HEK293 (cell line): ENCODE measurements around the gene GHSR.

Experiments
- CTCF ChIA-PET: fragments of 350-600 bp; formaldehyde crosslinking; extraction: SDS; loops from one replicate; lab custom pipeline; 2021; ENCODE audit warnings: antibody characterized with exemption; lab: Yijun Ruan, JAX
- POLR2A ChIA-PET: fragments of 300-600 bp; formaldehyde crosslinking; extraction: SDS; loops from one replicate; lab custom pipeline; 2020; ENCODE audit warnings: antibody characterized with exemption, inconsistent platforms; lab: Yijun Ruan, JAX
- H3K27ac ChIP-seq: fragments of 200-500 bp; sonication (Bioruptor generic); 2 replicates; pipeline ENCODE4 v1.5.1; 2014; ENCODE audit warnings: low read depth, low read length, control low read depth, inconsistent platforms; ENCODE audit errors: extremely low read depth
- H3K36me3 ChIP-seq, 2 experiments: fragments of 200-500 bp in 1 of 2; sonication (Bioruptor generic) in 1 of 2; 1 replicate in 1 of 2; 2 replicates in 1 of 2; pipeline ENCODE4 v1.5.1; 2014 to 2017; ENCODE audit warnings: inconsistent platforms in 2 of 2, low read length in 2 of 2; ENCODE audit not compliant: control insufficient read depth in 2 of 2, insufficient read depth in 1 of 2
- H3K4me1 ChIP-seq: fragments of 200-500 bp; sonication (Bioruptor generic); 2 replicates; pipeline ENCODE4 v1.5.1; 2014; ENCODE audit warnings: mild to moderate bottlenecking, low read length, inconsistent platforms; ENCODE audit not compliant: control insufficient read depth, insufficient read depth
- H3K4me3 ChIP-seq: 2 replicates; pipeline ENCODE4 v1.5.1; 2011; ENCODE audit warnings: low read depth, mild to moderate bottlenecking, control low read depth, low read length, moderate library complexity
- H3K9me3 ChIP-seq: fragments of 200-500 bp; sonication (Bioruptor generic); 2 replicates; pipeline ENCODE4 v1.5.1; 2014; ENCODE audit warnings: low read depth, low read length, inconsistent platforms; ENCODE audit not compliant: control insufficient read depth, insufficient read depth
- KLF7 ChIP-seq: fragments of 450-650 bp; formaldehyde crosslinking; IDR thresholded peaks from 2 replicates; pipeline ENCODE4 v1.5.1; 2016; ENCODE audit warnings: missing biosample characterization, missing genetic modification characterization, borderline replicate concordance
- MEIS1 ChIP-seq: sonication (generic); formaldehyde crosslinking; IDR thresholded peaks from 2 replicates; pipeline ENCODE4 v1.8.1; 2022; ENCODE audit warnings: missing genetic modification reagents, mild to moderate bottlenecking, borderline replicate concordance
- OSR2 ChIP-seq: fragments of 450-650 bp; formaldehyde crosslinking; IDR thresholded peaks from 2 replicates; pipeline ENCODE4 v1.5.1; 2016; ENCODE audit warnings: missing biosample characterization, missing genetic modification characterization
- SP7 ChIP-seq: fragments of 450-650 bp; formaldehyde crosslinking; IDR thresholded peaks from 2 replicates; pipeline ENCODE4 v1.5.1; 2016; ENCODE audit warnings: missing biosample characterization, missing genetic modification characterization
- ZBTB21 ChIP-seq: fragments of 450-650 bp; formaldehyde crosslinking; IDR thresholded peaks from 2 replicates; pipeline ENCODE4 v1.5.1; 2017; ENCODE audit warnings: missing biosample characterization, missing genetic modification characterization
- ZBTB48 ChIP-seq: fragments of 450-650 bp; formaldehyde crosslinking; IDR thresholded peaks from 2 replicates; pipeline ENCODE4 v1.5.1; 2016; ENCODE audit warnings: missing biosample characterization, missing genetic modification characterization
- ZNF138 ChIP-seq: fragments of 450-650 bp; formaldehyde crosslinking; IDR thresholded peaks from 2 replicates; pipeline ENCODE4 v1.5.1; 2016; ENCODE audit warnings: missing biosample characterization, missing genetic modification characterization, borderline replicate concordance
- ZNF140 ChIP-seq: fragments of 450-650 bp; formaldehyde crosslinking; IDR thresholded peaks from 2 replicates; pipeline ENCODE4 v1.5.1; 2016; ENCODE audit warnings: missing biosample characterization, missing genetic modification characterization
- ZNF350 ChIP-seq: fragments of 450-650 bp; formaldehyde crosslinking; IDR thresholded peaks from 2 replicates; pipeline ENCODE4 v1.5.0; 2017; ENCODE audit warnings: missing biosample characterization, mild to moderate bottlenecking, missing genetic modification characterization
- ZNF404 ChIP-seq: fragments of 450-650 bp; formaldehyde crosslinking; IDR thresholded peaks from 2 replicates; pipeline ENCODE4 v1.5.1; 2017; ENCODE audit warnings: missing biosample characterization, missing genetic modification characterization
- ZNF510 ChIP-seq: fragments of 450-650 bp; formaldehyde crosslinking; IDR thresholded peaks from 2 replicates; pipeline ENCODE4 v1.5.1; 2018; ENCODE audit warnings: mild to moderate bottlenecking, missing genetic modification characterization, missing biosample characterization; ENCODE audit not compliant: insufficient replicate concordance
- ZNF558 ChIP-seq: fragments of 450-650 bp; formaldehyde crosslinking; IDR thresholded peaks from 2 replicates; pipeline ENCODE4 v1.5.1; 2016; ENCODE audit warnings: missing biosample characterization, missing genetic modification characterization
- ZNF596 ChIP-seq: fragments of 450-650 bp; IDR thresholded peaks from 2 replicates; pipeline ENCODE4 v1.5.0; 2018; ENCODE audit warnings: missing biosample characterization, mild to moderate bottlenecking, missing genetic modification characterization, moderate library complexity
- ZNF629 ChIP-seq: fragments of 450-650 bp; formaldehyde crosslinking; IDR thresholded peaks from 2 replicates; pipeline ENCODE4 v1.5.1; 2017; ENCODE audit warnings: missing biosample characterization, missing genetic modification characterization
- ZNF777 ChIP-seq: fragments of 450-650 bp; formaldehyde crosslinking; IDR thresholded peaks from 2 replicates; pipeline ENCODE4 v1.5.1; 2017; ENCODE audit warnings: missing biosample characterization, missing genetic modification characterization, borderline replicate concordance
- ZNF791 ChIP-seq: fragments of 450-650 bp; formaldehyde crosslinking; IDR thresholded peaks from 2 replicates; pipeline ENCODE4 v1.5.1; 2016; ENCODE audit warnings: missing biosample characterization, missing genetic modification characterization
- ZSCAN30 ChIP-seq: fragments of 450-650 bp; IDR thresholded peaks from 2 replicates; pipeline ENCODE4 v1.5.1; 2018; ENCODE audit warnings: missing biosample characterization, mild to moderate bottlenecking, missing genetic modification characterization, moderate library complexity
- TF ChIP-seq, protein P1 (sequence below): fragments of 450-650 bp; formaldehyde crosslinking; IDR thresholded peaks from 2 replicates; pipeline ENCODE4 v1.5.1; 2016; ENCODE audit warnings: missing biosample characterization, missing genetic modification characterization, borderline replicate concordance
- TF ChIP-seq, protein P2 (sequence below): fragments of 450-650 bp; formaldehyde crosslinking; conservative IDR thresholded peaks from 2 replicates; pipeline ENCODE4 v1.5.1; 2016; ENCODE audit warnings: low read depth, missing biosample characterization, missing genetic modification characterization
- TF ChIP-seq, protein P3 (sequence below): fragments of 450-650 bp; formaldehyde crosslinking; IDR thresholded peaks from 2 replicates; pipeline ENCODE4 v1.5.1; 2016; ENCODE audit warnings: missing biosample characterization, missing genetic modification characterization

GHSR gene

GRCh38 chr3:172407872-172408271 lies 40.4 kb downstream of the GHSR start:
- Histone ChIP-seq H3K27ac (no peak overlapping the region), H3K36me3 (no peaks in the 10 kb centered on the region), H3K4me1 (no peaks in the 10 kb centered on the region), H3K4me3 (no peak overlapping the region), H3K9me3 (no peaks in the 10 kb centered on the region)
- ChIA-PET CTCF (interaction anchor here (0.6 kb wide), 2 partner anchors 34 to 53 kb away, joined by 3 to 4 read pairs; no protein-coding TSS in a partner anchor), POLR2A (no interaction called here)
- TF ChIP-seq ZNF777 (tag by site-specific recombination) (no peak), ZBTB48 (no peak), ZBTB21 (tag by site-specific recombination) (no peak), ZNF596 (no peak)
- TF ChIP-seq, protein P1, sequence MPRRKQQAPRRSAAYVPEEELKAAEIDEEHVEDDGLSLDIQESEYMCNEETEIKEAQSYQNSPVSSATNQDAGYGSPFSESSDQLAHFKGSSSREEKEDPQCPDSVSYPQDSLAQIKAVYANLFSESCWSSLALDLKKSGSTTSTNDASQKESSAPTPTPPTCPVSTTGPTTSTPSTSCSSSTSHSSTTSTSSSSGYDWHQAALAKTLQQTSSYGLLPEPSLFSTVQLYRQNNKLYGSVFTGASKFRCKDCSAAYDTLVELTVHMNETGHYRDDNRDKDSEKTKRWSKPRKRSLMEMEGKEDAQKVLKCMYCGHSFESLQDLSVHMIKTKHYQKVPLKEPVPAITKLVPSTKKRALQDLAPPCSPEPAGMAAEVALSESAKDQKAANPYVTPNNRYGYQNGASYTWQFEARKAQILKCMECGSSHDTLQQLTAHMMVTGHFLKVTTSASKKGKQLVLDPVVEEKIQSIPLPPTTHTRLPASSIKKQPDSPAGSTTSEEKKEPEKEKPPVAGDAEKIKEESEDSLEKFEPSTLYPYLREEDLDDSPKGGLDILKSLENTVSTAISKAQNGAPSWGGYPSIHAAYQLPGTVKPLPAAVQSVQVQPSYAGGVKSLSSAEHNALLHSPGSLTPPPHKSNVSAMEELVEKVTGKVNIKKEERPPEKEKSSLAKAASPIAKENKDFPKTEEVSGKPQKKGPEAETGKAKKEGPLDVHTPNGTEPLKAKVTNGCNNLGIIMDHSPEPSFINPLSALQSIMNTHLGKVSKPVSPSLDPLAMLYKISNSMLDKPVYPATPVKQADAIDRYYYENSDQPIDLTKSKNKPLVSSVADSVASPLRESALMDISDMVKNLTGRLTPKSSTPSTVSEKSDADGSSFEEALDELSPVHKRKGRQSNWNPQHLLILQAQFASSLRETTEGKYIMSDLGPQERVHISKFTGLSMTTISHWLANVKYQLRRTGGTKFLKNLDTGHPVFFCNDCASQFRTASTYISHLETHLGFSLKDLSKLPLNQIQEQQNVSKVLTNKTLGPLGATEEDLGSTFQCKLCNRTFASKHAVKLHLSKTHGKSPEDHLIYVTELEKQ (tag by site-specific recombination), result no peak

- peaks cover 0 to 3% of the 10 kb centered on the region in 2 experiments; a peak in 2 of 3 replicates for H3K36me3 ChIP-seq
- H3K4me3 ChIP-seq, result no peak overlapping the region
- ChIA-PET CTCF (no interaction called here), POLR2A (no interaction called here)
- H3K4me1 ChIP-seq, result no peaks in the 10 kb centered on the region
- TF ChIP-seq ZNF404 (no peak), MEIS1 (no peak), OSR2 (tag by site-specific recombination) (no peak), KLF7 (tag by site-specific recombination) (no peak), ZNF140 (no peak), ZNF138 (tag by site-specific recombination) (no peak), ZNF629 (tag by site-specific recombination) (no peak), ZNF791 (no peak), ZNF558 (no peak), SP7 (tag by site-specific recombination) (no peak), ZNF350 (tag by site-specific recombination) (no peak), ZNF510 (tag by site-specific recombination) (no peak), ZSCAN30 (tag by site-specific recombination) (no peak)
- TF ChIP-seq, protein P2, sequence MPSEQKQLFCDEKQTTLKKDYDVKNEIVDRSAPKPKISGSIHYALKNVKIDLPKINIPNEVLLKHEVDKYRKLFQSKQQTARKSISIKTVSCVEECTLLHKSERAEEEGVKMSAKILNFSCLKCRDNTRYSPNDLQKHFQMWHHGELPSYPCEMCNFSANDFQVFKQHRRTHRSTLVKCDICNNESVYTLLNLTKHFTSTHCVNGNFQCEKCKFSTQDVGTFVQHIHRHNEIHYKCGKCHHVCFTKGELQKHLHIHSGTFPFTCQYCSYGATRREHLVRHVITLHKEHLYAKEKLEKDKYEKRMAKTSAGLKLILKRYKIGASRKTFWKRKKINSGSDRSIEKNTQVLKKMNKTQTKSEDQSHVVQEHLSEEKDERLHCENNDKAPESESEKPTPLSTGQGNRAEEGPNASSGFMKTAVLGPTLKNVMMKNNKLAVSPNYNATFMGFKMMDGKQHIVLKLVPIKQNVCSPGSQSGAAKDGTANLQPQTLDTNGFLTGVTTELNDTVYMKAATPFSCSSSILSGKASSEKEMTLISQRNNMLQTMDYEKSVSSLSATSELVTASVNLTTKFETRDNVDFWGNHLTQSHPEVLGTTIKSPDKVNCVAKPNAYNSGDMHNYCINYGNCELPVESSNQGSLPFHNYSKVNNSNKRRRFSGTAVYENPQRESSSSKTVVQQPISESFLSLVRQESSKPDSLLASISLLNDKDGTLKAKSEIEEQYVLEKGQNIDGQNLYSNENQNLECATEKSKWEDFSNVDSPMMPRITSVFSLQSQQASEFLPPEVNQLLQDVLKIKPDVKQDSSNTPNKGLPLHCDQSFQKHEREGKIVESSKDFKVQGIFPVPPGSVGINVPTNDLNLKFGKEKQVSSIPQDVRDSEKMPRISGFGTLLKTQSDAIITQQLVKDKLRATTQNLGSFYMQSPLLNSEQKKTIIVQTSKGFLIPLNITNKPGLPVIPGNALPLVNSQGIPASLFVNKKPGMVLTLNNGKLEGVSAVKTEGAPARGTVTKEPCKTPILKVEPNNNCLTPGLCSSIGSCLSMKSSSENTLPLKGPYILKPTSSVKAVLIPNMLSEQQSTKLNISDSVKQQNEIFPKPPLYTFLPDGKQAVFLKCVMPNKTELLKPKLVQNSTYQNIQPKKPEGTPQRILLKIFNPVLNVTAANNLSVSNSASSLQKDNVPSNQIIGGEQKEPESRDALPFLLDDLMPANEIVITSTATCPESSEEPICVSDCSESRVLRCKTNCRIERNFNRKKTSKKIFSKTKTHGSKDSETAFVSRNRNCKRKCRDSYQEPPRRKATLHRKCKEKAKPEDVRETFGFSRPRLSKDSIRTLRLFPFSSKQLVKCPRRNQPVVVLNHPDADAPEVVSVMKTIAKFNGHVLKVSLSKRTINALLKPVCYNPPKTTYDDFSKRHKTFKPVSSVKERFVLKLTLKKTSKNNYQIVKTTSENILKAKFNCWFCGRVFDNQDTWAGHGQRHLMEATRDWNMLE, result no peak
- TF ChIP-seq, protein P3, sequence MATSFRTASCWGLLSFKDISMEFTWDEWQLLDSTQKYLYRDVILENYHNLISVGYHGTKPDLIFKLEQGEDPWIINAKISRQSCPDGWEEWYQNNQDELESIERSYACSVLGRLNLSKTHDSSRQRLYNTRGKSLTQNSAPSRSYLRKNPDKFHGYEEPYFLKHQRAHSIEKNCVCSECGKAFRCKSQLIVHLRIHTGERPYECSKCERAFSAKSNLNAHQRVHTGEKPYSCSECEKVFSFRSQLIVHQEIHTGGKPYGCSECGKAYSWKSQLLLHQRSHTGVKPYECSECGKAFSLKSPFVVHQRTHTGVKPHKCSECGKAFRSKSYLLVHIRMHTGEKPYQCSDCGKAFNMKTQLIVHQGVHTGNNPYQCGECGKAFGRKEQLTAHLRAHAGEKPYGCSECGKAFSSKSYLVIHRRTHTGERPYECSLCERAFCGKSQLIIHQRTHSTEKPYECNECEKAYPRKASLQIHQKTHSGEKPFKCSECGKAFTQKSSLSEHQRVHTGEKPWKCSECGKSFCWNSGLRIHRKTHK, result no peak
- H3K9me3 ChIP-seq, result no peaks in the 10 kb centered on the region
- H3K27ac ChIP-seq, result no peak overlapping the region
Observed at GRCh38 chr3:172405914-172406313, 42.3 kb downstream of the GHSR start.
